H1 (cell line): Measurements from ENCODE around the gene C10orf120. TPM values are rescaled to one million over a fixed set of nuclear protein-coding genes. Genes with fewer than 3 reads are reported as not detected.

Experiments
- CTCF ChIA-PET: fragments of 300-600 bp; sonication (Branson Sonifier 250); formaldehyde crosslinking; loops from one replicate; lab custom pipeline; 2021; ENCODE audit not compliant: partially characterized antibody; lab: Charles Lee
- POLR2A ChIA-PET: fragments of 300-600 bp; sonication (Branson Sonifier 250); formaldehyde crosslinking; loops from one replicate; lab custom pipeline; 2021; ENCODE audit warnings: inconsistent platforms; ENCODE audit not compliant: partially characterized antibody; lab: Charles Lee
- DNase-seq, 2 experiments: peaks; one replicate each; pipeline versions ENCODE4 v3.0.0 to v3.0.0-alpha.2; 2010 to 2022; ENCODE audit warnings: low spot score in 2 of 2, low read depth in 1 of 2, mixed read lengths in 1 of 2
- FAIRE-seq: peaks from 2 replicates; lab custom pipeline; 2011; peaks lifted over from hg19 to GRCh38; lab: Jason Lieb, UNC
- H2AFZ ChIP-seq: 2 replicates; pipeline ENCODE4 v1.8.1; 2012; ENCODE audit warnings: low read length, inconsistent platforms
- H2AK5ac ChIP-seq: 2 replicates; pipeline ENCODE4 v1.6.1; 2013; ENCODE audit warnings: low read depth, low read length
- H2BK120ac ChIP-seq: replicated peaks from 2 replicates; pipeline ENCODE3; 2013; ENCODE audit warnings: low read depth, low read length, inconsistent platforms
- H2BK12ac ChIP-seq: 2 replicates; pipeline ENCODE4 v1.6.1; 2013; ENCODE audit warnings: low read depth, low read length
- H2BK15ac ChIP-seq: 2 replicates; pipeline ENCODE4 v1.6.1; 2013; ENCODE audit warnings: low read length
- H2BK20ac ChIP-seq: 2 replicates; pipeline ENCODE4 v1.6.1; 2013; ENCODE audit warnings: low read length
- H2BK5ac ChIP-seq: 2 replicates; pipeline ENCODE4 v1.6.1; 2013; ENCODE audit warnings: low read depth, low read length
- H3K14ac ChIP-seq: 2 replicates; pipeline ENCODE4 v1.6.1; 2013; ENCODE audit warnings: inconsistent platforms; ENCODE audit not compliant: insufficient read length
- H3K18ac ChIP-seq: 2 replicates; pipeline ENCODE4 v1.6.1; 2013; ENCODE audit warnings: low read length; ENCODE audit errors: extremely low read depth
- H3K23ac ChIP-seq: 2 replicates; pipeline ENCODE4 v1.6.1; 2013; ENCODE audit warnings: inconsistent platforms; ENCODE audit not compliant: insufficient read length
- H3K23me2 ChIP-seq: 2 replicates; pipeline ENCODE4 v1.6.1; 2013; ENCODE audit warnings: low read depth, low read length
- H3K27ac ChIP-seq: 2 replicates; pipeline ENCODE4 v1.6.1; 2011; ENCODE audit warnings: low read depth, low read length, inconsistent platforms
- H3K27me3 ChIP-seq, 4 experiments: replicated peaks in 1 of 4; 1 replicate in 1 of 4; 2 replicates in 3 of 4; pipeline versions ENCODE4 v1.6.1 to v1.8.1; 2011 to 2013; ENCODE audit warnings: low read length in 3 of 4, mild to moderate bottlenecking in 3 of 4, inconsistent platforms in 2 of 4, mixed read lengths in 2 of 4, moderate library complexity in 1 of 4; ENCODE audit not compliant: control insufficient read depth in 3 of 4, insufficient read depth in 3 of 4; ENCODE audit errors: extremely low read depth in 1 of 4
- H3K36me3 ChIP-seq, 4 experiments: 2 replicates each; pipeline versions ENCODE4 v1.6.1 to v1.8.1; 2011 to 2013; ENCODE audit warnings: mild to moderate bottlenecking in 4 of 4, low read length in 3 of 4, moderate library complexity in 2 of 4, control low read depth in 1 of 4, inconsistent platforms in 1 of 4; ENCODE audit not compliant: insufficient read depth in 4 of 4, control insufficient read depth in 2 of 4
- H3K4ac ChIP-seq: replicated peaks from 2 replicates; pipeline ENCODE3; 2013; ENCODE audit warnings: low read length, low read depth, mixed read lengths, inconsistent platforms; ENCODE audit not compliant: insufficient read length
- H3K4me1 ChIP-seq, 4 experiments: replicated peaks in 1 of 4; 1 replicate in 1 of 4; 2 replicates in 3 of 4; pipeline versions ENCODE4 v1.6.1 to v1.8.1; 2011 to 2013; ENCODE audit warnings: low read length in 3 of 4, inconsistent platforms in 2 of 4, mixed read lengths in 1 of 4; ENCODE audit not compliant: insufficient read depth in 4 of 4, control insufficient read depth in 3 of 4
- H3K4me2 ChIP-seq, 2 experiments: 2 replicates each; pipeline versions ENCODE4 v1.6.1 to v1.8.1; 2011 to 2013; ENCODE audit warnings: low read depth in 2 of 2, low read length in 2 of 2, control low read depth in 1 of 2, inconsistent platforms in 1 of 2, mild to moderate bottlenecking in 1 of 2; ENCODE audit not compliant: insufficient read depth in 1 of 2
- H3K4me3 ChIP-seq, 4 experiments: fragments of 200-600, 300-600 bp in 1 of 4; sonication (generic), shearing (Covaris generic), sonication (Bioruptor Twin) in 1 of 4; 2 replicates each; pipeline versions ENCODE4 v1.5.1 to v1.8.1; 2011 to 2016; ENCODE audit warnings: low read length in 4 of 4, low read depth in 3 of 4, control low read depth in 2 of 4, inconsistent platforms in 2 of 4, mild to moderate bottlenecking in 2 of 4, mixed read lengths in 1 of 4, moderate library complexity in 1 of 4; ENCODE audit not compliant: insufficient read depth in 2 of 4; ENCODE audit errors: extremely low read depth in 1 of 4
- H3K56ac ChIP-seq: replicated peaks from 2 replicates; pipeline ENCODE3; 2013; ENCODE audit warnings: low read depth, mild to moderate bottlenecking, mixed read lengths, low read length, inconsistent platforms; ENCODE audit not compliant: insufficient read length
- H3K79me1 ChIP-seq: 2 replicates; pipeline ENCODE4 v1.6.1; 2013; ENCODE audit warnings: low read depth, low read length, control low read depth
- H3K79me2 ChIP-seq, 2 experiments: 2 replicates each; pipeline versions ENCODE4 v1.6.1 to v1.8.1; 2012 to 2013; ENCODE audit warnings: low read length in 2 of 2, mild to moderate bottlenecking in 2 of 2, inconsistent platforms in 1 of 2; ENCODE audit not compliant: insufficient read depth in 2 of 2, control insufficient read depth in 1 of 2
- H3K9ac ChIP-seq, 4 experiments: replicated peaks in 1 of 4; 1 replicate in 1 of 4; 2 replicates in 3 of 4; pipeline versions ENCODE4 v1.6.1 to v1.8.1; 2011 to 2013; ENCODE audit warnings: low read depth in 3 of 4, low read length in 3 of 4, control low read depth in 2 of 4, mild to moderate bottlenecking in 2 of 4, moderate library complexity in 2 of 4, inconsistent platforms in 1 of 4; ENCODE audit errors: extremely low read depth in 1 of 4
- H3K9me3 ChIP-seq, 2 experiments: 2 replicates each; pipeline versions ENCODE4 v1.6.1 to v1.8.1; 2012 to 2013; ENCODE audit warnings: mild to moderate bottlenecking in 2 of 2, moderate library complexity in 2 of 2, control low read depth in 1 of 2, inconsistent platforms in 1 of 2, low read depth in 1 of 2, low read length in 1 of 2, mixed read lengths in 1 of 2; ENCODE audit not compliant: insufficient read depth in 2 of 2
- H4K20me1 ChIP-seq, 2 experiments: replicated peaks in 1 of 2; 2 replicates each; pipeline versions ENCODE3 to v1.8.1; 2011 to 2013; ENCODE audit warnings: inconsistent platforms in 2 of 2, low read length in 2 of 2, mild to moderate bottlenecking in 1 of 2; ENCODE audit not compliant: insufficient read depth in 2 of 2, control insufficient read depth in 1 of 2
- H4K5ac ChIP-seq: 2 replicates; pipeline ENCODE4 v1.6.1; 2013; ENCODE audit warnings: low read length, low read depth, mixed read lengths, inconsistent platforms; ENCODE audit not compliant: insufficient read length
- H4K8ac ChIP-seq: 2 replicates; pipeline ENCODE4 v1.8.0; 2013; ENCODE audit warnings: mild to moderate bottlenecking, moderate library complexity, low read length, inconsistent platforms; ENCODE audit not compliant: insufficient read depth; ENCODE audit errors: extremely low read depth
- H4K91ac ChIP-seq: replicated peaks from 2 replicates; pipeline ENCODE3; 2013; ENCODE audit warnings: low read length, mixed read lengths, inconsistent platforms; ENCODE audit not compliant: insufficient read length
- CHD1 ChIP-seq: IDR thresholded peaks from 2 replicates; pipeline ENCODE4 v1.6.1; 2012; ENCODE audit warnings: low read depth, low read length, improper control_type of control experiment
- CTBP2 ChIP-seq: IDR thresholded peaks from 2 replicates; pipeline ENCODE4 v1.7.0; 2011; ENCODE audit warnings: borderline replicate concordance, mild to moderate bottlenecking, moderate library complexity, mixed read lengths, low read length; ENCODE audit not compliant: insufficient read depth, insufficient read length
- FOSL1 ChIP-seq: IDR thresholded peaks from 2 replicates; pipeline ENCODE4 v1.6.1; 2011; ENCODE audit warnings: mild to moderate bottlenecking, low read depth, low read length, moderate library complexity; ENCODE audit not compliant: insufficient read depth
- KDM5A ChIP-seq: fragments of 200-600 bp; IDR thresholded peaks from 2 replicates; pipeline ENCODE4 v1.7.1; 2012; ENCODE audit warnings: mild to moderate bottlenecking, low read length, inconsistent platforms, mixed read lengths
- NANOG ChIP-seq: IDR thresholded peaks from 2 replicates; pipeline ENCODE4 v1.6.1; 2011; ENCODE audit warnings: low read length, low read depth, mild to moderate bottlenecking, inconsistent platforms; ENCODE audit not compliant: insufficient read depth, poor library complexity, severe bottlenecking
- RAD21 ChIP-seq, 2 experiments: IDR thresholded peaks in 1 of 2; conservative IDR thresholded peaks in 1 of 2; 2 replicates each; pipeline ENCODE4 v1.6.1; 2011; ENCODE audit warnings: low read depth in 2 of 2, low read length in 2 of 2, improper control_type of control experiment in 1 of 2, inconsistent platforms in 1 of 2, mild to moderate bottlenecking in 1 of 2, moderate library complexity in 1 of 2
- RXRA ChIP-seq: IDR thresholded peaks from 2 replicates; pipeline ENCODE4 v1.6.1; 2011; ENCODE audit warnings: low read depth, mild to moderate bottlenecking, low read length, moderate library complexity; ENCODE audit not compliant: insufficient read depth
- SIX5 ChIP-seq: IDR thresholded peaks from 2 replicates; pipeline ENCODE4 v1.6.1; 2011; ENCODE audit warnings: mild to moderate bottlenecking, low read depth, low read length
- SP4 ChIP-seq: IDR thresholded peaks from 2 replicates; pipeline ENCODE4 v1.6.1; 2012; ENCODE audit warnings: low read length, inconsistent platforms
- SRF ChIP-seq: IDR thresholded peaks from 2 replicates; pipeline ENCODE4 v1.6.1; 2011; ENCODE audit warnings: mild to moderate bottlenecking, low read depth, low read length, moderate library complexity
- WGBS, 2 experiments: shearing (Covaris generic) in 1 of 2; methylation state at CpG; one replicate each; pipeline versions ENCODE4 v1.1.6 to v1.1.7; 2013 to 2015; ENCODE audit warnings: low lambda C conversion rate in 2 of 2, mixed read lengths in 2 of 2, inconsistent platforms in 1 of 2, low coverage in 1 of 2, missing lambda C conversion rate in 1 of 2; ENCODE audit not compliant: insufficient replicate concordance in 2 of 2, insufficient coverage in 1 of 2, insufficient read length in 1 of 2; ENCODE audit errors: extremely low coverage in 1 of 2, missing lambda C conversion rate in 1 of 2; 5-methylcytosine and 5-hydroxymethylcytosine counted together
- polyA plus RNA-seq, 7 experiments: library from polyadenylated mRNA; depleted of rRNA in 3 of 7; stranded (reverse) in 5 of 7; unstranded in 2 of 7; fragments of >200 nt in 5 of 7; fragments of 200-250 nt in 2 of 7; gene quantifications; 1 replicate in 5 of 7; 2 replicates in 1 of 7; 4 replicates in 1 of 7; pipeline versions ENCODE4 v1.2.1 to v1.2.3, GENCODE V29; 2011 to 2013; ENCODE audit warnings: missing spikeins in 2 of 7, mixed read lengths in 2 of 7
- total RNA-seq: library from RNA; stranded (reverse); fragmentation: NEBNext Ultra II Directional; extraction: Animal tissue kit (Norgen Biotek cat#: 25700); gene quantifications from 2 replicates; pipeline ENCODE4 v1.2.1, GENCODE V29; 2021
- TF ChIP-seq, protein P1 (sequence below), 3 experiments: IDR thresholded peaks; 1 replicate in 2 of 3; 2 replicates in 1 of 3; pipeline versions ENCODE4 v1.5.1 to v1.6.1; 2011; ENCODE audit warnings: low read length in 3 of 3, mild to moderate bottlenecking in 3 of 3, inconsistent platforms in 2 of 3, low read depth in 1 of 3, moderate library complexity in 1 of 3; ENCODE audit not compliant: insufficient read depth in 1 of 3; ENCODE audit errors: control extremely low read depth in 1 of 3

The C10orf120 gene
- total and polyA plus RNA-seq, 2 of the 8 experiments (the other 6 are each of a cell fraction or from before 2014, with no cell fraction given): not detected

DNA sequence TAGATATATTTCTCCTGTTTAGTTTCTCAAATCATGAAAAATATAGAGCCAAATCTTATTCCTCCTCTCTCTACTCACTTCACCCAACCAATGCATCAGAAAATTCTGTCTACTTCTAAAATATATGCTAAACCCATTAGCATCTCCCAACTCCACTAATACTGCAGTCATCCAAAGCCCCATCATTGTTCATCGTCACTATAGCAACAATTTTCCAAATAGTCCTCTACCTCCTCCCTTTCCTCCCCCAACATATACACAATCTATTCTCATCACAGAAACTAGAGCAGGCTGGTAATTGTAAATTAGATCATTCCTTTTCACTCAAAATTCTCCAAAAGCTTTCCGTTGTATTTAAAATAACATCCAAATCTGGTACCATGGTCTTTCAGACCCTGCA lies 38.4 kb upstream of the C10orf120 start:
- no peak overlapping the region for H2AK5ac ChIP-seq
- H3K9ac ChIP-seq: no peak overlapping the region
- H3K4me1 ChIP-seq: peaks cover 0 to 4% (median 0%) of the 10 kb centered on the region in 4 experiments; a peak in 1 of 7 replicates
- no peak overlapping the region for H3K23ac ChIP-seq
- no peak overlapping the region for H2BK5ac ChIP-seq
- CTCF ChIA-PET: no interaction called here
- FAIRE-seq: no peak
- H4K5ac ChIP-seq: no peak overlapping the region
- no peak overlapping the region for H3K4ac ChIP-seq
- no peak overlapping the region for H2BK12ac ChIP-seq
- no peak overlapping the region for H3K14ac ChIP-seq
- no peak overlapping the region for H2BK20ac ChIP-seq
- H3K18ac ChIP-seq: no peak overlapping the region
- no peak overlapping the region for H4K91ac ChIP-seq
- no peaks in the 10 kb centered on the region for H4K20me1 ChIP-seq
- H3K4me2 ChIP-seq: no peak overlapping the region
- no peak overlapping the region for H2BK120ac ChIP-seq
- no peaks in the 10 kb centered on the region for H3K79me2 ChIP-seq
- WGBS, 2 experiments: 89% methylated on average over 2 of the region's 2 CpGs; no CpG with 5 or more reads in 1 of the 2 experiments
- H3K56ac ChIP-seq: no peak overlapping the region
- H3K23me2 ChIP-seq: no peaks in the 10 kb centered on the region; the same call in 1 of the 2 replicates
- no peak overlapping the region for H3K27ac ChIP-seq
- H3K36me3 ChIP-seq: no peaks in the 10 kb centered on the region
- no peak overlapping the region for H4K8ac ChIP-seq
- H3K27me3 ChIP-seq: no peaks in the 10 kb centered on the region
- H3K79me1 ChIP-seq: no peaks in the 10 kb centered on the region
- H2BK15ac ChIP-seq: no peak overlapping the region
- H3K9me3 ChIP-seq: no peaks in the 10 kb centered on the region
- no peak for DNase-seq
- POLR2A ChIA-PET: no interaction called here
- no peak overlapping the region for H3K4me3 ChIP-seq
- no peak overlapping the region for H2AFZ ChIP-seq
- TF ChIP-seq CTBP2 (no peak), CHD1 (no peak), FOSL1 (no peak), KDM5A (no peak), RXRA (no peak), SIX5 (no peak), NANOG (no peak), SRF (no peak), RAD21 (IDR thresholded peaks at IDR 0.05 in 1 of 2, conservative IDR thresholded peaks at IDR 0.05 in 1 of 2; ENCODE audit: low read depth in 2 of 2, low read length in 2 of 2) (no peak), SP4 (no peak)
- TF ChIP-seq, protein P1, sequence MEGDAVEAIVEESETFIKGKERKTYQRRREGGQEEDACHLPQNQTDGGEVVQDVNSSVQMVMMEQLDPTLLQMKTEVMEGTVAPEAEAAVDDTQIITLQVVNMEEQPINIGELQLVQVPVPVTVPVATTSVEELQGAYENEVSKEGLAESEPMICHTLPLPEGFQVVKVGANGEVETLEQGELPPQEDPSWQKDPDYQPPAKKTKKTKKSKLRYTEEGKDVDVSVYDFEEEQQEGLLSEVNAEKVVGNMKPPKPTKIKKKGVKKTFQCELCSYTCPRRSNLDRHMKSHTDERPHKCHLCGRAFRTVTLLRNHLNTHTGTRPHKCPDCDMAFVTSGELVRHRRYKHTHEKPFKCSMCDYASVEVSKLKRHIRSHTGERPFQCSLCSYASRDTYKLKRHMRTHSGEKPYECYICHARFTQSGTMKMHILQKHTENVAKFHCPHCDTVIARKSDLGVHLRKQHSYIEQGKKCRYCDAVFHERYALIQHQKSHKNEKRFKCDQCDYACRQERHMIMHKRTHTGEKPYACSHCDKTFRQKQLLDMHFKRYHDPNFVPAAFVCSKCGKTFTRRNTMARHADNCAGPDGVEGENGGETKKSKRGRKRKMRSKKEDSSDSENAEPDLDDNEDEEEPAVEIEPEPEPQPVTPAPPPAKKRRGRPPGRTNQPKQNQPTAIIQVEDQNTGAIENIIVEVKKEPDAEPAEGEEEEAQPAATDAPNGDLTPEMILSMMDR (IDR thresholded peaks at IDR 0.05; ENCODE audit: control extremely low read depth in 1 of 3, insufficient read depth in 1 of 3, low read depth in 1 of 3, low read length in 3 of 3): no peak
